MM.1S (cell line): ENCODE data around the gene TET2.

Experiments
- DNase-seq: peaks from one replicate; pipeline ENCODE4 v3.0.0-alpha.2; 2015
- H2AFZ ChIP-seq: fragments of 300-600 bp; sonication (generic); 2 replicates; pipeline ENCODE4 v1.6.0; 2016; ENCODE audit warnings: antibody characterized with exemption, low read length
- H3F3A ChIP-seq: fragments of 300-600 bp; sonication (generic); 2 replicates; pipeline ENCODE4 v1.6.1; 2016; ENCODE audit warnings: mild to moderate bottlenecking, antibody characterized with exemption, low read length, moderate library complexity, mixed read lengths; ENCODE audit not compliant: insufficient read depth
- H3K27ac ChIP-seq: fragments of 300-600 bp; sonication (generic); 2 replicates; pipeline ENCODE4 v1.5.1; 2016; ENCODE audit warnings: mild to moderate bottlenecking, low read length
- H3K27me3 ChIP-seq: fragments of 300-600 bp; sonication (generic); replicated peaks from 2 replicates; pipeline ENCODE4 v1.6.0; 2016; ENCODE audit warnings: low read length; ENCODE audit not compliant: insufficient read depth
- H3K36me3 ChIP-seq: fragments of 300-600 bp; sonication (generic); replicated peaks from 2 replicates; pipeline ENCODE4 v1.6.1; 2016; ENCODE audit warnings: mild to moderate bottlenecking, low read length, mixed read lengths; ENCODE audit not compliant: insufficient read depth
- H3K4me1 ChIP-seq: fragments of 300-600 bp; sonication (generic); 2 replicates; pipeline ENCODE4 v1.6.1; 2016; ENCODE audit warnings: low read length, mixed read lengths
- H3K4me2 ChIP-seq: fragments of 300-600 bp; sonication (generic); 2 replicates; pipeline ENCODE4 v1.6.0; 2016; ENCODE audit warnings: low read depth, low read length
- H3K4me3 ChIP-seq: fragments of 300-600 bp; sonication (generic); 2 replicates; pipeline ENCODE4 v1.5.1; 2016; ENCODE audit warnings: low read length, mixed read lengths
- H3K79me2 ChIP-seq: fragments of 300-600 bp; sonication (generic); 2 replicates; pipeline ENCODE4 v1.6.1; 2016; ENCODE audit warnings: mixed run types, low read length, mixed read lengths
- H3K9ac ChIP-seq: fragments of 300-600 bp; sonication (generic); 2 replicates; pipeline ENCODE4 v1.6.1; 2016; ENCODE audit warnings: low read length, mixed read lengths
- H3K9me2 ChIP-seq: fragments of 300-600 bp; sonication (generic); replicated peaks from 2 replicates; pipeline ENCODE4 v1.6.1; 2016; ENCODE audit warnings: mild to moderate bottlenecking, low read length, mixed read lengths; ENCODE audit not compliant: insufficient read depth
- H3K9me3 ChIP-seq: fragments of 300-600 bp; sonication (generic); replicated peaks from 2 replicates; pipeline ENCODE4 v1.6.1; 2016; ENCODE audit warnings: mild to moderate bottlenecking, low read length, mixed read lengths; ENCODE audit not compliant: insufficient read depth
- H4K20me1 ChIP-seq: fragments of 300-600 bp; sonication (generic); 2 replicates; pipeline ENCODE4 v1.6.1; 2016; ENCODE audit warnings: mild to moderate bottlenecking, low read length, moderate library complexity, mixed read lengths; ENCODE audit not compliant: insufficient read depth
- EZH2 ChIP-seq: fragments of 300-600 bp; sonication (generic); optimal IDR thresholded peaks from 2 replicates; pipeline ENCODE3; 2017; ENCODE audit warnings: low read depth, mild to moderate bottlenecking, antibody characterized with exemption, low read length, mixed read lengths
- EZH2phosphoT487 ChIP-seq: fragments of 300-600 bp; sonication (generic); IDR thresholded peaks from 2 replicates; pipeline ENCODE4 v1.6.1; 2018; ENCODE audit warnings: antibody characterized with exemption, low read length
- TF ChIP-seq, protein P1 (sequence below): fragments of 300-600 bp; sonication (generic); IDR thresholded peaks from 2 replicates; pipeline ENCODE4 v1.5.1; 2016; ENCODE audit warnings: antibody characterized with exemption, low read length, mixed read lengths

The TET2 gene

DNA sequence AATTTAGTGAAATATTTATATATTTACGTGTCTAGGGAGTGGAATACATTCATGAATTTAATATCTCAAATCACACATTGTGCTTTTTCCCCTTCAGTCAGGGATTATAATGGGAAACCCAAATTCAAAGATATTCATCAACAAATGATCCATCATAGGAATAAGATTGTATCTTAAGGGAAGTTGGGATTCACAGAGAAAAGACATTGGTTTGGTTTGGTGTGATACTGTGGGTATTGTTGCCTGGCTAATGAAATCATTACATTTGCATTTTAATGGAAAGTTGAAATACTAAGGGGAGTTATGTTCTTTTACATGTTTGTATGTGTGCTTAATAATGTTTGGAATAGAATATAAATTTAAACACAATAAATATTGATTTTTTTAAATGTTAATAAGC is 1.7 kb downstream of the TET2 start:
- Histone ChIP-seq H3K9me2 (no peaks in the 10 kb centered on the region), H3K4me3 (peak overlapping the region; percentile 100; the same call in 1 of the 2 replicates), H3K27me3 (no peaks in the 10 kb centered on the region), H3F3A (no peaks in the 10 kb centered on the region), H3K79me2 (peaks cover 57% of the 10 kb centered on the region), H3K4me1 (no peaks in the 10 kb centered on the region), H3K9me3 (no peaks in the 10 kb centered on the region), H3K36me3 (no peaks in the 10 kb centered on the region), H2AFZ (no peak overlapping the region), H3K4me2 (peak overlapping the region; percentile 71), H3K9ac (no peak overlapping the region), H4K20me1 (no peaks in the 10 kb centered on the region), H3K27ac (no peak overlapping the region)
- no peak for TF ChIP-seq EZH2phosphoT487
- TF ChIP-seq, protein P1, sequence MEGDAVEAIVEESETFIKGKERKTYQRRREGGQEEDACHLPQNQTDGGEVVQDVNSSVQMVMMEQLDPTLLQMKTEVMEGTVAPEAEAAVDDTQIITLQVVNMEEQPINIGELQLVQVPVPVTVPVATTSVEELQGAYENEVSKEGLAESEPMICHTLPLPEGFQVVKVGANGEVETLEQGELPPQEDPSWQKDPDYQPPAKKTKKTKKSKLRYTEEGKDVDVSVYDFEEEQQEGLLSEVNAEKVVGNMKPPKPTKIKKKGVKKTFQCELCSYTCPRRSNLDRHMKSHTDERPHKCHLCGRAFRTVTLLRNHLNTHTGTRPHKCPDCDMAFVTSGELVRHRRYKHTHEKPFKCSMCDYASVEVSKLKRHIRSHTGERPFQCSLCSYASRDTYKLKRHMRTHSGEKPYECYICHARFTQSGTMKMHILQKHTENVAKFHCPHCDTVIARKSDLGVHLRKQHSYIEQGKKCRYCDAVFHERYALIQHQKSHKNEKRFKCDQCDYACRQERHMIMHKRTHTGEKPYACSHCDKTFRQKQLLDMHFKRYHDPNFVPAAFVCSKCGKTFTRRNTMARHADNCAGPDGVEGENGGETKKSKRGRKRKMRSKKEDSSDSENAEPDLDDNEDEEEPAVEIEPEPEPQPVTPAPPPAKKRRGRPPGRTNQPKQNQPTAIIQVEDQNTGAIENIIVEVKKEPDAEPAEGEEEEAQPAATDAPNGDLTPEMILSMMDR = no peak
- TF ChIP-seq EZH2 = no peak
- no peak for DNase-seq

DNA sequence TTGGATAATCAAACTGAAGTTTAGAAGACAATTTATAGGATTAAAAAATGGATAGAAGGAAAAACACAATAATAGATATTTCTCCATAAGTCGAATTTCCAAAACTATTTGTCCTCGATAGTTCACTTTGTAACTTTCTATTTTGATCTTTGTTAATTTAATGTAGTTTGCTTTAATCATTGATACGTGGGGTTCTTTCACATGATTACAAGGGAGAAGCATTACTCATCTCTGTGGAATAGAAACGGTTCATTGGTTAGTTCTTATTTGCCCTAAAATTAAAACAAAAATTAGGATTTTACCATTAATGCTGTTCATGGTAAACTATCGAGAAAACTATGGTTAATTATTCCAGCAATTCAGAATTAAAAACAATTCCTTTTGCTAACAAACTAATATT is 2.1 kb downstream of the TET2 start:
- Histone ChIP-seq H3K79me2 (peaks cover 62% of the 10 kb centered on the region), H3K36me3 (no peaks in the 10 kb centered on the region), H3K4me3 (no peak overlapping the region), H3F3A (no peaks in the 10 kb centered on the region), H3K27me3 (no peaks in the 10 kb centered on the region), H3K4me1 (no peaks in the 10 kb centered on the region), H3K9ac (no peak overlapping the region), H3K9me2 (no peaks in the 10 kb centered on the region), H3K9me3 (no peaks in the 10 kb centered on the region), H3K4me2 (peak overlapping the region; percentile 71; the same call in 1 of the 2 replicates), H3K27ac (no peak overlapping the region), H4K20me1 (no peaks in the 10 kb centered on the region), H2AFZ (no peak overlapping the region)
- TF ChIP-seq EZH2phosphoT487 (no peak), EZH2 (no peak)
- TF ChIP-seq, protein P1 = no peak
- no peak for DNase-seq

DNA sequence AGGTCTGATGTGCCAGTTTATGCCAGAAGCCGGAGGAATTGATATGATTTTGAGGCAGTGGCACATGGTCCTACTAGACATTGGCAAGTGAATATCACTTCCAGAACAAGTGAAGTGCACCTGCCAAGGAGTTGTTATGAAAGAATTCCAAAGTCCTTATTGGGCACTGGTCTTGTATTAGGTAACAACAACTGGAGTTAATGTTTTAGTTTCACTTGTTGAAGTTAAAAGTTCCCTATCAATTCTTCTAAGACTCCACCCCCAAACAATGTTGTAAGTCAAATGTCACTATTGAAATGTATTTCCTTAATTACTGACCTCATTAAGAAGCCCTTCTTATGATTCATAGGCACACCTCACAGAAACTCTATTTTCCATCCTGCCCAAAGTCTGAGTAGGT is 3.1 kb downstream of the TET2 start:
- no peaks in the 10 kb centered on the region for H3F3A ChIP-seq
- no peaks in the 10 kb centered on the region for H3K36me3 ChIP-seq
- no peaks in the 10 kb centered on the region for H3K9me3 ChIP-seq
- no peaks in the 10 kb centered on the region for H3K4me1 ChIP-seq
- no peak overlapping the region for H3K27ac ChIP-seq
- H2AFZ ChIP-seq = no peak overlapping the region
- H3K9ac ChIP-seq = no peak overlapping the region
- H3K4me2 ChIP-seq = no peak overlapping the region
- H3K9me2 ChIP-seq = no peaks in the 10 kb centered on the region
- H3K4me3 ChIP-seq = no peak overlapping the region
- no peaks in the 10 kb centered on the region for H3K27me3 ChIP-seq
- TF ChIP-seq EZH2 (no peak), EZH2phosphoT487 (no peak)
- TF ChIP-seq, protein P1 = no peak
- no peaks in the 10 kb centered on the region for H4K20me1 ChIP-seq
- no peak for DNase-seq
- H3K79me2 ChIP-seq = peaks cover 71% of the 10 kb centered on the region
